GM12874 (cell line): ENCODE measurements around the gene CEP128.

ENCODE experiments used
- TF ChIP-seq, protein P1 (sequence below): IDR thresholded peaks from 2 replicates; pipeline ENCODE4 v1.5.1; 2011; ENCODE audit warnings: low read depth, mild to moderate bottlenecking, control low read depth, low read length, moderate library complexity; ENCODE audit not compliant: insufficient read depth

Gene CEP128

GRCh38 chr14:80698974-80699373 is 242.6 kb downstream of the CEP128 start:
- TF ChIP-seq, protein P1, sequence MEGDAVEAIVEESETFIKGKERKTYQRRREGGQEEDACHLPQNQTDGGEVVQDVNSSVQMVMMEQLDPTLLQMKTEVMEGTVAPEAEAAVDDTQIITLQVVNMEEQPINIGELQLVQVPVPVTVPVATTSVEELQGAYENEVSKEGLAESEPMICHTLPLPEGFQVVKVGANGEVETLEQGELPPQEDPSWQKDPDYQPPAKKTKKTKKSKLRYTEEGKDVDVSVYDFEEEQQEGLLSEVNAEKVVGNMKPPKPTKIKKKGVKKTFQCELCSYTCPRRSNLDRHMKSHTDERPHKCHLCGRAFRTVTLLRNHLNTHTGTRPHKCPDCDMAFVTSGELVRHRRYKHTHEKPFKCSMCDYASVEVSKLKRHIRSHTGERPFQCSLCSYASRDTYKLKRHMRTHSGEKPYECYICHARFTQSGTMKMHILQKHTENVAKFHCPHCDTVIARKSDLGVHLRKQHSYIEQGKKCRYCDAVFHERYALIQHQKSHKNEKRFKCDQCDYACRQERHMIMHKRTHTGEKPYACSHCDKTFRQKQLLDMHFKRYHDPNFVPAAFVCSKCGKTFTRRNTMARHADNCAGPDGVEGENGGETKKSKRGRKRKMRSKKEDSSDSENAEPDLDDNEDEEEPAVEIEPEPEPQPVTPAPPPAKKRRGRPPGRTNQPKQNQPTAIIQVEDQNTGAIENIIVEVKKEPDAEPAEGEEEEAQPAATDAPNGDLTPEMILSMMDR, result no peak

- TF ChIP-seq, protein P1, result no peak
Observed at GRCh38 chr14:80695869-80696268, 245.7 kb downstream of the CEP128 start.

- TF ChIP-seq, protein P1, result no peak
Observed at GRCh38 chr14:80692903-80693302, 248.6 kb downstream of the CEP128 start.

- TF ChIP-seq, protein P1, result no peak
Observed at GRCh38 chr14:80681651-80682050, 259.9 kb downstream of the CEP128 start.

- TF ChIP-seq, protein P1, result no peak
Observed at GRCh38 chr14:80679273-80679672, 262.3 kb downstream of the CEP128 start.

GRCh38 chr14:80678436-80678835 is 263.1 kb downstream of the CEP128 start:
- TF ChIP-seq, protein P1, result no peak

DNA sequence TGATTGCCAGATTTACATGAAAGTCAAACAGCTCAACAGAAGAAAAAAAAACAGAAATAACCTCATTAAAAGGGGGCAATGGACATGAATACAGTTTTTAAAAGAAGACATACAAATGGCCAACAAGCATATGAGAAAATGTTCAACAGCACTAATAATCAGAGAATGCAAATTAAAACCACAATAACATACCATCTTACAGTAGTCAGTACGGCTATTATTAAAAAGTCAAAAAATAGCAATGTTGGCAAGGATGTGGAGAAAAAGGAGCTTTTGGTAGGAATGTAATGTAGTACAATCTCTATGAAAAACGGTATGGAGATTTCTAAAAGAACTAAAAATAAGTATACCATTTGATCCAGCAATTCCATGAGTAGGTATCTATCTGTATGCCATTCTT is 272.1 kb downstream of the CEP128 start:
- TF ChIP-seq, protein P1, result no peak

DNA sequence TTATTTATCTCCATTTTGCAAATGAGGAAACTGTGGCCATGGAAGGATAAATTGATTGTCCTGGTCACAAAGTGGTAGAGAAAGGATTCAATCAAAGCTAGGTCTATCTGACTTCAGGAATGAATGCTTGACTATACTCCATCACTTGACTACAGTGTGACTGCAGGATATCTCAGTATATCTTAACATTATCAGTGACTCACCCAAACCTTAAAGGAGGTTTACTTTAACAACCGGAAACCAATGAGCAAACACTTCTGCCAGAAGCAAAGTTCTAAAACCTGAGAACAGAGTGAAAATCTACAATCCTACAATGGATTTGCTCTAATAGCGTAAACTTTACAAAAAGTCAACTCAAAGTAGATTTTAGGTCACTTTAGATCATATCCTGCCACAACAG is 277.0 kb downstream of the CEP128 start:
- TF ChIP-seq, protein P1, result no peak
